ENCODE measurements around the gene EXOC2.

DNA sequence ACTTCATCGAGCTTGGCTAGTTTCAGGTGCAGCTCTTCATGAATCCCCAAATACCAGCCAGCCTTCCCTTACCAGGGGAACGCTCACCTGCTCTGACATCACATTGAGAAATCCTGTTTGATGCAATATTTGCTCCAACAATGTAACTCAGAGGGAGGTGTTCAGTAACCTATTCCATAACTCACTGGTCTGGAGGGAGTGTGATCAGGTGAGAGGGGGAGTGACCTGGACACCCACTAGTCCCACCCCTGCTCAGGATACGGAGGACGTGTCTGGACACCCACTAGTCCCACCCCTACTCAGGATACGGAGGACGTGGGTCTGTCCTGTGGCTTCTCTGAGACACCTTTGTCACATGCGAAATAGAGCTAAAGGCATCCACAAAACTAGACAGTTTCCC, 106.4 kb downstream of the EXOC2 start:
- no peak for TF ChIP-seq TAF1 (IDR thresholded peaks at IDR 0.05; ENCODE audit: low read depth)
- TF ChIP-seq, protein P1, sequence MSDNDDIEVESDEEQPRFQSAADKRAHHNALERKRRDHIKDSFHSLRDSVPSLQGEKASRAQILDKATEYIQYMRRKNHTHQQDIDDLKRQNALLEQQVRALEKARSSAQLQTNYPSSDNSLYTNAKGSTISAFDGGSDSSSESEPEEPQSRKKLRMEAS (IDR thresholded peaks at IDR 0.05), result no peak
- TF ChIP-seq, protein P2, sequence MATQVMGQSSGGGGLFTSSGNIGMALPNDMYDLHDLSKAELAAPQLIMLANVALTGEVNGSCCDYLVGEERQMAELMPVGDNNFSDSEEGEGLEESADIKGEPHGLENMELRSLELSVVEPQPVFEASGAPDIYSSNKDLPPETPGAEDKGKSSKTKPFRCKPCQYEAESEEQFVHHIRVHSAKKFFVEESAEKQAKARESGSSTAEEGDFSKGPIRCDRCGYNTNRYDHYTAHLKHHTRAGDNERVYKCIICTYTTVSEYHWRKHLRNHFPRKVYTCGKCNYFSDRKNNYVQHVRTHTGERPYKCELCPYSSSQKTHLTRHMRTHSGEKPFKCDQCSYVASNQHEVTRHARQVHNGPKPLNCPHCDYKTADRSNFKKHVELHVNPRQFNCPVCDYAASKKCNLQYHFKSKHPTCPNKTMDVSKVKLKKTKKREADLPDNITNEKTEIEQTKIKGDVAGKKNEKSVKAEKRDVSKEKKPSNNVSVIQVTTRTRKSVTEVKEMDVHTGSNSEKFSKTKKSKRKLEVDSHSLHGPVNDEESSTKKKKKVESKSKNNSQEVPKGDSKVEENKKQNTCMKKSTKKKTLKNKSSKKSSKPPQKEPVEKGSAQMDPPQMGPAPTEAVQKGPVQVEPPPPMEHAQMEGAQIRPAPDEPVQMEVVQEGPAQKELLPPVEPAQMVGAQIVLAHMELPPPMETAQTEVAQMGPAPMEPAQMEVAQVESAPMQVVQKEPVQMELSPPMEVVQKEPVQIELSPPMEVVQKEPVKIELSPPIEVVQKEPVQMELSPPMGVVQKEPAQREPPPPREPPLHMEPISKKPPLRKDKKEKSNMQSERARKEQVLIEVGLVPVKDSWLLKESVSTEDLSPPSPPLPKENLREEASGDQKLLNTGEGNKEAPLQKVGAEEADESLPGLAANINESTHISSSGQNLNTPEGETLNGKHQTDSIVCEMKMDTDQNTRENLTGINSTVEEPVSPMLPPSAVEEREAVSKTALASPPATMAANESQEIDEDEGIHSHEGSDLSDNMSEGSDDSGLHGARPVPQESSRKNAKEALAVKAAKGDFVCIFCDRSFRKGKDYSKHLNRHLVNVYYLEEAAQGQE (IDR thresholded peaks at IDR 0.05; ENCODE audit: low read depth), result no peak
- TF ChIP-seq EP300 (IDR thresholded peaks at IDR 0.05; ENCODE audit: borderline replicate concordance), result no peak
- no peak for TF ChIP-seq CEBPB (IDR thresholded peaks at IDR 0.05)
- TF ChIP-seq FOXM1 (IDR thresholded peaks at IDR 0.05; ENCODE audit: borderline replicate concordance, low read depth), result no peak
- TF ChIP-seq TEAD4 (IDR thresholded peaks at IDR 0.05), result no peak
- TF ChIP-seq EGR1 (IDR thresholded peaks at IDR 0.05), result no peak
- TF ChIP-seq RAD21 (IDR thresholded peaks at IDR 0.05; ENCODE audit: low read depth), result no peak
- no peak for TF ChIP-seq CREB1 (IDR thresholded peaks at IDR 0.05; ENCODE audit: low read depth)
- TF ChIP-seq NFIC (IDR thresholded peaks at IDR 0.05), result no peak
- no peak for TF ChIP-seq TCF12 (IDR thresholded peaks at IDR 0.05; ENCODE audit: low read depth)
